Stimulated activated CD8-positive, alpha-beta memory T cell treated with anti-CD3 and anti-CD28 coated beads, Interleukin-4, amount 100 ng/mL, for 48 hours (primary cell): ENCODE data around the gene GCA.

ENCODE experiments used
- DNase-seq: peaks from one replicate; pipeline ENCODE4 v3.0.0-alpha.2; 2020

Gene GCA

DNA sequence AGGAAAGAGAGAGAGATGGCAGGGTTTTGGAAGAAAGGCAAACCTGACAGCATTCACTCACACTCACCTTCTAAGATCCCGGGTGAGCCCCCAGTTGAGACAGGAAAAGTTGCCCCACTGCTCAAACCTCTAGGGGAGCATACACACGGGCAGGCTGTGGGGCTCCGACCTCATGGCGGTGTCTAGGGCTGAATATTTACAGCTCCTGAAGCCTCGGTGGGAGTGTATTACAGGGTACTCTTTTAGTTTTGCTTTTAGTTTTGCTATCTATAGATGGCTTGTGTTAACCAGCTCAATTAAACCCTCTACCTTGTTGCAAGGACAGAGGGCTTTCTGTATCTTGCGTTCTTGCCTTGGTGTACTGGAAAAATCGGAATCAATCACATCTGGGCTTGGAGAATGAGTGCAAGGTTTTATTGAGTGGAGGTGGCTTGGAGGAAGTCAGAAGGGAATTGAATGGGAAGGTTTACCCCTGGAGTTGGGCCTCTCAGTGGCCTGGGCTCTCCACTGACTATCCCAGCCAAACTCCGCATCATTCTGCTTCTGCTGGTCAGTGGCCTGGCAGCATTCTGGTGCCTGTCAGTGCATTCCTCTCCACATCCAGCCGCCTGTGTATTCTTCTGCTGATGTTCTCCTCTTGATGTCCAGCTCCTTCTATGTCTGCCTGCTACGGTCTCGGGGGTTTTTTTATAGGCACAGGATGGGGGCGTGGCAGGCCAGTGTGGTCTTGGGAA is 15.3 kb upstream of the GCA start:
- no peak for DNase-seq

DNA sequence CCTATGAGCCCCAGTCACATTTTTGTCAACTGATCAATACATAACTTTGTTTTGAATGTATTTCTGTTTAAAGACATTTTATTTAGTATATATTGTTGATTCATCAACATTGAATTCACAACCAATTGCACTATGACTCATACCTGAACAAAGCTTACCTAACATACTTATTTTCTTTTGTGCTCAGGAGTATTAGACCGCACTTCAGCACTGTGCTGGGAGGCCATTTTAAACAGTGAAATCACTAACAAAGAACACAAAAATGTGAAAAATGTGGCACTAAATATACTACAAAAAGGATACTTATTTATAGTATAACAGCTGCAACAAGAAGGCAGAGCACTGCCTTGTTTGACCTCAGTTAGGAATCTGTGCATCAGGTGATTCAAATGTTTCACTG is 13.1 kb upstream of the GCA start:
- DNase-seq, result no peak

DNA sequence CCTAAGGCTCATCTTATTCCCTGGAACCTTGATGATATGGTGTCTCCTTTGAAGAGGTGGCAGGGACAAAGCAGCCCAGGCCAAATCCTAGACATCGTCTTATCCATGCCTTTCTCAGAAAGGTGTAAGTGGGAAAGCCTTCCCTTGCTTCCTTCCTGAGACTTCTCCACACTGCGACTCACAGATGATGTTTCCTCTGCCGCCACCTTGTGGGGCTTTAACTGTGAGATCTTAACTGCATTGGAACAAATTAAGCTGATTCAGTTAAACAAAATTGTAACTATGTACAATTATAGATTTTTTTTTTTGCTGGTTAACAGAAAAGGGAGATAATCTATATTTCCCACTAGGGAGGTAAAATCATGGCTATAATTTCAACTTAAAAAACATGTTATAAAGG is 10.0 kb upstream of the GCA start:
- no peak for DNase-seq

DNA sequence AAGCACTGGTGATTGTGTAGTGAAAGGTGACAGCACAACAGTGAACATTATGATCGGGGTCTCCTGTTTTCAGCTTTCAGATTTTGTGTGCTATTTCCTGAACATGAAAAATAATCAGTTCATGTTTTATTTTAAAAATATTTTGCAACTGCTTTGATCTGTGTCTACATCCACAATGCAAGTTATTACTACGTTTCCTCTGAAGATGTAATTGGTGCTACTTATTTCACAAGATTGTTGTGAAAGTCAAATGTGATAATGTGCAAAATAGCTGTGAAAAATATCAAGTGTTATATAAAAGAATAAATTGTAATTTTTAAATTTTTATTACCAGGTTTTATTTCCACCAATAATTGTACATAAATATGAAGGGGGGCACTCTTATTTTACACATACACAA is 6.1 kb upstream of the GCA start:
- DNase-seq, result no peak

DNA sequence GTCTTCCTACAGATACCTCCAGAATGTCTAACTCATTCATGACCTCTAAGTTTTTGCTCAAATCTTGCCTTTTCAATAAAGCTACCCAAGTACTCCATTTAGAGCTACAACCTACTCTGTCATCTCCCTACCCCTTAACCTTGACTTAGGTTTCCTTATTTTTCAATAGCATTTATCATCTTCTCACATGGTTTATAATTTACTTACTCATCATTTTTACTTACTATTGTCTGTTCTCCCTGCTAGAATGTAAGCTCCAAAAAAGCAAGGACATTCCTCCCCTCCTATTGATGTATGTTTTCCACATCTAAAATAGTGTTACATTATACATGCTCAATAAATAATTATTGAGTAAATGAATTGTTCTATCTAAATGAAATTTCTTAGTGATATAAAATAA is 3.1 kb upstream of the GCA start:
- no peak for DNase-seq

DNA sequence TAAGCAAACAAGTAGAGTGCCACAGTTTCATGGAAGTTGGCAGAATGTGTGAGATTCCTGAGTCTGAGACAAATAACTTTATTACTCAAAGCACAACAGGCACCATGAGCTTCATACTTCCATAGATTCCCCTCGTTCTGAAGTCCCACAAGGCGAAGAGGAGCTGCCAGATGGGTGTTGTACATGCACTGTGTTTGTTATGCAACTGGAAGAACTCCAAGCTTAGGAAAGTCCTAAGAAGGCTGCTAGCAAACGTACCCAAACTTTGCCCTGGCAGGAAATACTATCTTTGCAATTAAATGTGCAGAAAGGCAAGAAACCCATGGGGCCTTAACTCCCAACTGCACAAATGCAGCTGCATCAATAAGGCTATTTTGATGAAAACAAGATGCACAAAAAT is 1.6 kb upstream of the GCA start:
- DNase-seq, result no peak

DNA sequence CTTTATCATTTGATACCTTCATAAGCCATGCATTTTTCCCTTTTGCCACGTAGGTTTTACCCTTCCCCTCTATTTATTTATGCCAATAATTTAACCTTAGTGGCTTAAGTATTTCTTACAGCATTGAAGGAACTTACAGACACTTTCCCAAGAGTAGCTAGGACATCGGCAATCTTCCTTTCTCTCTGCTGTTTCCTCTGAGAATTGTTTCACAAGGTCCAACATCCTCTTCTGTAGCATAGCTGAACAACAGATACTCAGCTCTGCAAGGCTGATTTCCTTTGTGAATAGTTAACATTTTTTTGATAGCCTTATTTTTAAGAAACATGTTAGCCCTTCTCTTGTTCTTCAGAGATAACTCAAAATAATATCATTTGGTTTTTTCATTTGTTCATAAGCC is 1.1 kb upstream of the GCA start:
- no peak for DNase-seq

DNA sequence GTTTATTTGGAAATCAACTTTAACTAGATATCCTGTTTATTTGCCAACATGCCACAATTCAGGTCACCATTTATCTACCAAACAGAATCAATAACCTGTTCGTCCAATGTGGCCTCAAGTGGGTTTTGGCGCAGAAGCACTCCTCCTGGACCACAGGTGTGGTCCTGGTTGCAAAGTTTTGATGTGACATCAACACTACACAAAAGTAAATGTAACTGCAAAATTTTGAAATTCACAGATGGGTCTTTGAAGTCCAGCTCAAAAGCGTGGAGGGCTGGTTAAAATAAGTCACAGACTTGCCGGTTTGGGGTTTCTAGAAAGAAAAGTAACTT is 474 bp upstream of the GCA start:
- no peak for DNase-seq

DNA sequence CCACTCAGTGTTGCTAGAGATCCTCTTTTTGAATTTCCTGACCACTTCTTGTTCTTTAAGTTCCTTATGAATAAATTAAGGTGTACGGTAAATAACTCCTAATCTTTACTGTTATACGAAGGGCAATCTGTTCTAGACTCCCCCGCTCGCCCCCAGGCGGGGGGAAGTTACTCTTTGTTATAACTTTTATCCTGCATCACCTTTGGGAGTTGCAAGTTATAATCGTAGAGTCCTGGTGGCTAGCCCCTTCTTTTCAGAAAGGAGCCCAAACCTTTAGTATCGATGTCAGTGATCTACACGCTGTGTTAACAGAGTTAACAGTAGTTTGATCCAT is 652 bp downstream of the GCA start:
- peak; percentile 33 for DNase-seq

DNA sequence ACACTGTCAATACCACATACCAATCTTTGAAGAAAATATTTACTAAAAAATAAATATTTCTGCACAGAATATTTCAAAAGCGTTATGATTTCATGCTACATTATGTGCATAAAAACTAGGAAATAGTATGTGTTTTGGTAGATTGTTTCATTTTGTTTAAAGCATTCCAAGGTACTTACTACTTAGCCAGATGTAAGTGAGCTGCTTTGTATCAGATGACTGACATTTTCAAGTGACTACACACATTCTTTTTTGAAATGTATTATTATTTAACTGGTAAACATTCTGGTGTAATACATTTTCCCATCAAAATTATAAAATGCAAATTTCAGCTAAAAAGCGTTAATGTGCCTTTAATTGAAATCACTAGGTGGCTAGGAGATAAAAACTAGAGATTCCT is 21.5 kb downstream of the GCA start:
- no peak for DNase-seq

DNA sequence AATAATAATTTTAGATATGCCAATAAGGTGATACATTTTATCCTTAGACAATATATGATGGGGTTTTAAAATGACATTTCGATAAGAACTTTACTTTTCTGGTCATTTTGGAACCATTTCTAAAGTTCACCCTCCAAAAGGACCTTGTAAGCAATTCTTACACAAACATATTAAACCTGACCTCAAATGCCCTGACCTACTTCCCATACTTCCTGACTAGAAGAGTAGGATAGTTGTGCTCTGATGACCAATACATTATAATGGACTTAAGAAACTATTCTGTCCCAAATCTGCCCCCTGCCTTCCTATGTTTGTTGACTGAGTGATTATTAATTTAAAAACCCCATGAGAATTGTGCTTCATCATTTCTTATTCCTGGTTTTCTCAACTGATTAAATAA is 24.6 kb downstream of the GCA start:
- no peak for DNase-seq

DNA sequence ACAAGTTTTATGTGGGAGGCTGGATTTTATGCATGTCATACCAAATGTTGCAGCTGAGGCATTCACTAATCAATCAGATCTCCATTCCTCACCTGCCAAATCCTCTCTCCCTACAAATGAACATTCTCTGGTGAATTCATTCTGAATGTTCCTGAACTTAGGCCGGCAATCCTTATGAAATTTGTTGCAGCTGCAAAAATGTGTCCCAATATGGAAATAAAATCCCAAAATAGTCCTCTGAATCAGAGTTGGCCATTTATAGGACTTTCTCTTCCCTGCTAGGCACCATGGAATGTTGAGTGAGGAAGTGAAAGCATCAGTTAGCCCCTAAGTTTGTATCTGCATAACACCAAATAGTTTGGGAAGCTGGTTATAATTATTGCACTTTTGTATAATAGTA is 25.6 kb downstream of the GCA start:
- no peak for DNase-seq

DNA sequence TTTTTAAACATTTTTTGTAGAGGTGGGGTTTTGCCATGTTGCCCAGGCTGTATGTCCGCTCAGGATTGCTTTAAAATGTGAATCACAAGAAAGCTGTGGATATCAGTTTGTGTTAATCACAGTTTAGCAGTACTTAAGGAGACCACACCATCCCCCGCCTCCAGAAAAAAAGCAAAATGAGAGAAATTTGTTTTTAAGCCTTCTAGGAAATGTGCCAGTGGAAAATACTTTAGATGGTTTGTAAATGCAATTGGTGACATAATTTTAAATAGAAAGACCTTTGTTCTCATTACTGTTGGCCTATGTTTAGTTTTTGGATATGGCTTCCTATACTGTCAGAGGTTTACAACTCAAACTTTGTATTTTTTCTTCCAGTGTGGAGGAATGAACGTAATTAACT is 27.0 kb downstream of the GCA start:
- no peak for DNase-seq

DNA sequence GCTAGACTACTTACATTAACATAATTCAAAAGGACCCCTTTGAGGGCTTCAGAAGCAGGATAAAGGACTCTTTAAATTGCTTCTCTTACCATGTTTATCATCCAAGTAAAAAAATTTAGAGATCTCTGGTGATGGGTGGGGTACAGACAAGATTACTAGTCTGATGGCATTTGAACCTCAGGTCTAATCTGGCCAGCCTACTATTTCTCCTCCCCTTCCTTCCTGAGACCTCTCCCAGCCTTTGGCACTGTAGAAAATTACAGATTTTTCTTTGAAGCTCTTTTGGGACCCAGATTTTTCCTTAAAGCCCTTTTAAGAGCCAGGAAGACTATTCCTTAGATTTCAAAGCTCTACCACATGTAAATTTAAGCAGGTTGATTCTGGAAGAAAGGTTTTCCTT is 28.9 kb downstream of the GCA start:
- DNase-seq, result no peak

DNA sequence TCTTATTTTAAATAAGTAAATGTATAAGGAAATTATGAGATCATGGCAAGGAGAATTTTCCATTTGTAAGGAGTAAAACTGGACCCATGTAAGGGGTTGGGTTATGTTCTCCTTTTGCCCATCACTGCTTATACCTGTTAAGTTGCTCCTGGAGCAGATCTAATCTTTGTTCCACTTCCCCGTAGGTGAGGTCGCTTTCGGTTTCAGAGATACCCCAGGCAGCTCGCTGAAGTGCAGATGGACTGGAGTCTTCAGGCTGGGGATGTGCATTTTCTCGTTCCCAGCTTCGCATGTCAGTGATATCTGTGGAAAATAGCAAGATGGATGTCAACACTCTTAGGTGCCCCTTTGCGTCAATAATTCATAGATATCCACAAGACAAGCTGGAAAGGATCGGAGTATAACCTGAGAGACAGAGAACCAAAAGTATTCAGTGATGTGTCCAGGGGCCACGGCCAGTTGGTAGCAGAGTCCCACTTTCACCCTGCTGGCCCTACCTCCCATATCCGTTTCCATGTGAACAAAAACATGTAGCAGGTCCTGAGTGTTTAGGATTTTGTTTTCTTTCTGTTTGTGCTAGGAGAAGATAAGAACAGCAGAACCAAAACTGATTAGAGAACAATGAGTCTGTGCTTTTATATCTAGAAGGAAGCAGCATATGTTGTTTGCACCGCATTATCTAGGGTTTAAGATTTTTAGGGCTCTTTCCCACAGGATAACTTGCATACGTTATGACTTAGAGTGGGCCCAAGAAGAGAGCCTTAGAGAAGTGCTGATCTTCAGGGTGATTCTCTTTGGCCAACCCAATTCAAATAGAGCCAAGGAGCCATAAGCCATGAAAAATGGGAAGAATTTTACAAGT is 36.0 kb downstream of the GCA start:
- no peak for DNase-seq

DNA sequence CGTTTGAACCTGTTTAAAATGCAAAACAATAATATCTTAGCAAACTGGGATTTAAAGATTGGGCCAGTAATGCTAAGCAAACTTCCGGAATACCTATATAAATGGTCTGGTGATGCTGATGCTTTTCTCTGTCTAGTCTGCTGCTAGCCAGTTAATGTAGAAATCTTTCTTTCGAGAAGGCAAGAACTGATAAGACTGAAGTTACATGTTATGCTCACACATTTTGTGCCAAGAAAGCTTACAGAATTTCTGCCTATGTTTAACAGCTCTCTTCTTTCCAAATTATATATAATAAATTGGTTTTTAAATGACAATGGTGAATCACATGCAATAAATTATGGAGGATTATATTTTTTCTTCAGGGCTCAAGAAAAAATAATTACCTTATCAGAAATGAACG is 37.9 kb downstream of the GCA start:
- no peak for DNase-seq

DNA sequence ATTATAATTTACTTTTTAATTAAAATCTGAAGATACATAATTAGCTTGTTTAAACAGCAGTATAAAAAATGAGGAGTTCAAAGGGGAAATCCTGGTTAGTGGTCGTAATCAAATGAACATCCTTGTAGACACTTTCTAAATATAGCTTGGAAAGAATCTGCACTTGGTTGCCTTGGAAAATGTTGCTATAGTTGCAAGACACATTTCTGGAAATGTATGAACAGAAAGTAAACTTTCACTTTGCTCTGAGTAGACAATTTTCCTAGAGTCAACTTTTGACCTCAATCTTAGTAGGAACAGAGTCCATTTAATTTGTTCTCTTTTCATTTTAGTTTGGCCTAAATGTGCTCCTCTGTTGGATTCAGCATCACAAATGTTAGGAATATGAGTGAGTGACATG is 38.3 kb downstream of the GCA start:
- DNase-seq, result no peak

DNA sequence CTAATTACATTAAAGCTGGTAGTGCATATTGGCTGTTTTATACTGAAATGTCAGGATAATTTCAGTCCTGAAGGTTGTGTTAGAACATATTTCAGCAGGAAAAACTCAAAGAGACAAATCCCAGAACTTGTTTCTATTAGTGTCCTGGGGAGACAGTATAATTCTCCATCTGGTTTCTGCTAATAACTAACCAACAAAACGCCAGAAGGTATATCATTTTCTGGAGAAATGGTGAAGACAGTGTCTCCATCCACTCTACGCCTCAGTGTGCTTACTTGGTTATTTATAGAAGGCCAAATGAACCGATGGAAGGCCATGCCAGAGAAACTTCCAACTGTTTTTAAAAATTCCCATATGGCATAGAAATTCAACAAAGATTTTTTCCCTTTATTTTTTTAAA is 41.6 kb downstream of the GCA start:
- no peak for DNase-seq

DNA sequence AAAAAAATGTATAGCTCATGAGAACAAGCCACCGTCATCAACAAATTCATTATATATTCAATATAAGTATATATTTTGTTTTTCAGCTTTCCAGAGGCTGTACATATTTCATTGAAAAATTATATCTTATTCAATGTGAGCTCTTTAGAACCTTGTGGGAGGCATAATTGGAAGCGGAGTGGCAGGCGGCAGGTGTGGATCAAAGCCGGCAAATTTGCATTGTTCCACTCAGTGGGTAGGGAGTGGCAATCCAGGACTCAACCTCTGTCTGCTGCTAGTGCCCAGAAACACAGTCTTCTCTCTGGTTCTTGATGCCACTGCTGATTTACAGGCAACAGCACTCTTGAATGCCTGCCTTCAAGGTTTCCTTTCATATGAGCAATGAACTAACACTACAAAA is 46.9 kb downstream of the GCA start:
- no peak for DNase-seq

DNA sequence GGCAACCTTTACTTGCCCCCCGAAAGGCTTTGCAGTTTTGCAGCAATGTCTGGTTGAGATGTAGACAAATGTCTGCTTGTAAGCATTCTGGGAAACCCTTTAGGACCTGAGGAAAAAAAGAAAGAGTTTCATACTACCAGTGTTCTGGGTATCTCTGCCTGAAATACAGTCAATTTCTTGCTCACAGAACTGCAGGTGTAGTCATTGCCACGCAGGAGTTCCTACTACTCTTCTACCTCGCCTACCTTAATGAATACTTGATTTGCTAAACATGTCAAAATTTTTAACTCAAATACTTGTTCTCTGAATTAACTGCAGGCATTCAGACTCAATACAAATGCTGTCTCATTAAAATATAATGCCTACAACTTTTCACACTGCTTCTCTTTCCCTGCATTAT is 56.4 kb downstream of the GCA start:
- DNase-seq, result no peak

DNA sequence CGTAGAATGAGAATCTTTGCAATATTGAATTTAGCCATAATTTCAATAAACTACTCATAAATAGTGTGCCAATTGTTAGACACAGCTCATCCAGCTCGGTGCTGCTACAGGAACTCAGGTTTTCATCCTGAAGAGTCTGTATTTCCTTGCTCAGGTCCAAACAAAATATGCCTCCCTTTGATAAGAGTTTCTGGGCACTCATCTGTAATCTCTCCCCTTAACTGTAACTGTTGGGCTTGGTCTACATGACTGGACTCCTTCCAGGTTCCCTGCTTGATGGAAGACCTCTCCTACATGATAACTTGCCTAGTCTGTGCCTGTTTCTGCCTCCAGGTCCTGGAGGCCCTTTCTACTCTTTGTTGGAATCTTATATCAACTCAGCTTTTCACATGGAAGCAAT is 57.9 kb downstream of the GCA start:
- no peak for DNase-seq

DNA sequence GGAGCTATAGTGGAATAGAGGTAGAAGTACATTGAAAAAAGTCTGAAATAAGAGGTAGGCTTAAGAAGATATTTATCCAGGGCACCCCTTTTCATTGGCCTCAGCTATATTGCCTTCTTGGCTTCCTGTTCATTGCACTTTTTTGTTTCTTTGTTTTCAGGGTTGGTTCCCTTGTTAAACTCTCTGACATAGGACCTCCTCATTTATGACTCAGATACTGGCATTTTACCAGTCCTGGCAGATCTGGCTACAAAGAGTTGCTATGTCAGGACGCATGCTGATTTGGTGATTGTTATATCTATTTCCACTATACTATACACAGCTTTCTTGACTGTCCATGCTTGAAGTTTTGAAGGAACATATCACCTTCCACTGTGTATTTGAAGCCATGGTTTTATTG is 60.0 kb downstream of the GCA start:
- no peak for DNase-seq
